Measurements from ENCODE around the gene MALL.
A peak's percentile ranks its signal among the peaks of the same experiment; 100 is the strongest.
"Not testable (repeated sequence)": the region's sequence is repeated elsewhere in the genome, so short reads cannot be mapped to it uniquely, and the experiment has no call there.

The MALL gene

GRCh38 chr2:110115291-110116032, at the start of gene MALL:
TSS of gene MALL (minus strand) at chr2:110115822. CDS start at chr2:110115792, 30 bp downstream.
- ChIA-PET CTCF (interaction anchor here (1.9 kb wide), 1 partner anchor 41 kb away, joined by 4 read pairs; no protein-coding TSS in a partner anchor), POLR2A (no interaction called here)
- TF ChIP-seq CTCF (IDR thresholded peaks at IDR 0.05; ENCODE audit: control extremely low read depth, extremely low read depth, low read depth, missing control alignments): no peak
- DNase-seq (ENCODE audit: extremely low spot score): no peak

DNA sequence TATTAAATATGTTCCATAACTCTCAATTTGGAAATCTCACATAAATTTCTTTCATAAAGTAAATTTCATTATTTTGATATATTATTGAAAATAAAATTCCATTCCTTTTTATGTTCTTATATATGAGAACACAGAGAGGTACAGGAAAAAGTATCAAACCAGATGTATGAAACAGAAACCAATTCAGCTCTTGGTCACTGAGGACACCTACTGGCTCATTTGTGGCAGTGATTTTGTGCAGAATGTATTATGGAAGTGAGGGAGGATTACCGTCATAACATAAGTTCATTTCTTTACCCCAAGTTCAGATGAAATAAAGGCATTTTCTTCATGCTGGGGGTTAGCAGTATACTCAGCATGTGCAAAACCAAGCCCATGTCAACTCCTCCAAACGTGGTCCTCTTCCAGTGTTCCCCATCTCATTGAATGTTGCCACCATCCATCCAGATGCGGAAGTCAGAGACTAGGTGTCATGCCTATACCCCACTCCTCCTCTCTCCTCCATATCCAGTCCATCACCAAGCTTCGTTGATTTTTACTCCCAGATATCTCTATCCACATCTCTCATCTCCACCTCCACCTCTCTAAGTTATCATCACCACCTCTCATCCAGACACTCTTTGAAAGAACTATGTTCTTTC, 41.7 kb upstream of the MALL start:
- POLR2A ChIA-PET: no interaction called here
- DNase-seq (ENCODE audit: extremely low spot score): peak; percentile 50
- CTCF ChIA-PET: interaction anchor here (1.0 to 3.7 kb wide), 6 partner anchors 11 to 50 kb away, joined by 3 to 54 read pairs (median 4); partner anchors contain the start of gene MALL
- TF ChIP-seq CTCF (IDR thresholded peaks at IDR 0.05; ENCODE audit: control extremely low read depth, extremely low read depth, low read depth, missing control alignments): peak; percentile 86

DNA sequence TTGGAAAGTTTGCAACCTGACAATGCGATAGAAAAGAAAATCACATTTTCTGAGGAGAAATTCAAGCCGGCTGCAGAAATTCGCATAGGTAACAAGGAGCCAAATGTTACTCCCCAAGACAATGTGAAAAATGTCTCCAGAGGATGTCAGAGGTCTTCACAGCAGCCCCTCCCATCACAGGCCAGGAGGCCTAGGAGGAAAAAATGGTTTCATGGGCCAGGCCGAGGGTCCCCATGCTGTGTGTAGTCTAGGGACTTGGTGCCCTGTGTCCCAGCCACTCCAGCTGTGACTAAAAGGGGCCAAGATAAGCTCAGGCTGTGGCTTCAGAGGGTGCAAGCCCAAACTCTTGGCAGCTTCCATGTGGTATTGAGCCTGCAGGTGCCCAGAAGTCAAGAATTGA, 39.2 kb upstream of the MALL start:
- CTCF ChIA-PET: interaction anchor here (3.7 kb wide), 1 partner anchor 13 kb away, joined by 54 read pairs; no protein-coding TSS in a partner anchor
- DNase-seq (ENCODE audit: extremely low spot score); POLR2A ChIA-PET: not testable (repeated sequence)

DNA sequence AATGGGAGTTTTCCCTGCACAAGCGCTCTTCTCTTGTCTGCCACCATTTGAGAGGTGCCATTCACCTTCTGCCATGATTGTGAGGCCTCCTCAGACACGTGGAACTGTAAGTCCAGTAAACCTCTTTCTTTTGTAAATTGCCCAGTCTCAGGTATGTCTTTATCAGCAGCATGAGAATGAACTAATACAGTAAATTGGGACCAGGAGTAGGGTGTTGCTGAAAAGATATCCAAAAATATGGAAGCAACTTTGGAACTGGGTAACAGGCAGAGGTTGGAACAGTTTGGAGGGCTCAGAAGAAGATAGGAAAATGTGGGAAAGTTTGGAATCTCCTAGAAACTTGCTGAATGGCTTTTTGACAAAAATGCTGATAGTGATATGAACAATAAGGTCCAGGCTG, 38.6 kb upstream of the MALL start:
- CTCF ChIA-PET, POLR2A ChIA-PET: not testable (repeated sequence)

DNA sequence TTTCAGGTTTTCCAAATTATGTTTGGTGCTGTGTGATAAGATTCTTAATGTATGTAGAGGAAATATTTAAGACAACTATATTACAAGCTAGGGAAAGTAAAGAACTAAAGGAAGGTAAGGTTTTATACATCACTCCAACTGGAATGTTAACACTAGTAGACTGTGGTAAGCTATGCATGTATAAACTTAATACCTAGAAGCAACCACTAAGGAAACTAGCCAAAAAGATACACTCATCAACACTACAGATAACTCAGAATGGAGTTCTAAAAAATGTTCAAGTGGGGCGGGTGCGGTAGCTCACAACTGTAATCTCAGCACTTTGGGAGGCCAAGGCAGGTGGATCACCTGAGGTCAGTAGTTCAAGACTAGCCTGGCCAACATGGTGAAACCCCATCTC, 37.8 kb upstream of the MALL start:
- ChIA-PET POLR2A (no interaction called here), CTCF (no interaction called here)
- TF ChIP-seq CTCF (IDR thresholded peaks at IDR 0.05; ENCODE audit: control extremely low read depth, extremely low read depth, low read depth, missing control alignments): no peak
- no peak for DNase-seq (ENCODE audit: extremely low spot score)

More for the DNA sequence above, 38.6 kb upstream of the MALL start:
- DNase-seq (ENCODE audit: extremely low spot score): not testable (repeated sequence)

GRCh38 chr2:110152943-110153342, 37.3 kb upstream of the MALL start:
- DNase-seq (ENCODE audit: extremely low spot score): no peak
- ChIA-PET POLR2A (no interaction called here), CTCF (no interaction called here)
- no peak for TF ChIP-seq CTCF (IDR thresholded peaks at IDR 0.05; ENCODE audit: control extremely low read depth, extremely low read depth, low read depth, missing control alignments)

DNA sequence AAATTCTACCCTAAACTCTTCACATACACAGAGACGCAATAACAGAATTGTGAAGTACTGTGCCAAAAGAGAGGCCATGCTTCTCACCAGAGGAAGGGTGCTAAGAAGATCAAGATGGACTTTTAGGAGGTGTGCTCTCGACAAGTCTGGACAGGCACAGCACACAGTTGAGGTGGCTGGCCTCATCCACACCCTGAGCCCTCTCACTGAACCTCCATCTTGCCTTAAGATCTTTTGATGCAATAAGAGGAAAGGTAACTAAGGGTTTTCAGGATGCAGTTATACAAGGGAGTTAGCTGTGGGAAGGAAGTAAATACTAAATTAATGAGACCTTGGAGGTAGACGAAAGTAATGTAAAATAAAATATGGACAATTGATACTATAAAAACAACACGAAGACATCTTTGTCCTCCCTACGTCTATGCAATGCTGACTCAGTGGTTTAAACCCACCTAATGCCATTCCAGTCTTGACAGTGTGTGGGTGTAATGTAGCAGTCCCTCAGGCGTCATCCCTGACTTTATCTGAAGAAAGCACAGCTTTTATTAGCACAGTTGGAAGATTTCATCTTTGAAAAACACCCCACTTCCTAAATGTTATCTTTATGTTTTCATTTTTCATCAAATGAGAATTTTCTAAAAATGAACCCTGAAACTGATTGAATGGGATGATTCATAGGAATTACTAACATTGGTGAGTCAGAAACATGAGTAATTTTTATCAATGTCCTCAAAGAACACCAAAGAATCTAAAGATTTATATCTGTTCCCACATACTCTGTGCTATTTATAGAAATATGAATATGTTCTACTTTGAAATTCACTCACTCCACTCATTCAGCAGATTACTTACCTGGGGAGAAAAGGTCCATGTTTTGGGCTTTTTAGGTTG, 34.0 kb upstream of the MALL start:
- TF ChIP-seq CTCF (IDR thresholded peaks at IDR 0.05; ENCODE audit: control extremely low read depth, extremely low read depth, low read depth, missing control alignments): no peak
- DNase-seq (ENCODE audit: extremely low spot score): no peak
- POLR2A ChIA-PET: no interaction called here
- CTCF ChIA-PET: no interaction called here

Data from GM10248 (cell line).